ENCODE results near the gene MED31.
"Not testable (repeated sequence)": the region's sequence is repeated elsewhere in the genome, so short reads cannot be mapped to it uniquely, and the experiment has no call there.

MED31 gene

DNA sequence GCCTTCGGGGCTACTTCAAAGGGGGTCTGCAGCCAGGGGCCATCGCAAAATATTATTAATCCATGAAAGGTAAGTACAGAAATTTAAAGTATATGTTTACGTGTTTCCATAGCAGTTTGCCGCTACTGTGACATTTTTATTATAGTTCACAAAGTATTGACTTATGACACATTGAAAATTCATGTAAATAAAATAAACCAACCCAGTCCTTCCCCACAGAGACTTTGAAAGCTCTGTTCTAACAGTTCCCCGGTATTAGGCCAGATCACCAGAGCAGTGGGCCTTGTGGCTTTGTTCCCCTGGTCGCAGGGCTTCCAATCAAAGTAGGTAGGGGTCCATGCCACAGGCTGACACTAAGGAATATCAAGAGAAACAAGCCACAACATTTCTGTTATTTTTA lies 24.8 kb downstream of the MED31 start:
- no peak for DNase-seq (ENCODE audit: low spot score)

DNA sequence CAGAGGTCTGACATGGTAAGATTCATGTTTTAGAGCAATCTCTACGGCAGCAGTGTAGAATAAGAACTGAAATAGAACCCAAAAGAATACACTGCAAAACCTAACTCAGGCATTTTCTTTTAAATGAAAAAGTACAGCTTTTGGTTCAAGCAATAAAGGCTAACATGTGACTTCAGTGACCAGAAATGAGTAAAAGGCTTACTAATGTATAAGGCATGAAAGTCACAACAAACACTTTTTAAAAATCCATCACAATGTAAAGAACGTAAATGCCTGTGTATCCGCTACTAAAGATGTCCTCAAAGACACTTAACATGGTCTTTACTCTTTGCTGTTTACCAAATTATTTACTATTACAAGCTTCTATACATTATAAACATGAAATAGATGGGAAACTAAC lies 27.5 kb downstream of the MED31 start:
- no peak for DNase-seq (ENCODE audit: low spot score)

DNA sequence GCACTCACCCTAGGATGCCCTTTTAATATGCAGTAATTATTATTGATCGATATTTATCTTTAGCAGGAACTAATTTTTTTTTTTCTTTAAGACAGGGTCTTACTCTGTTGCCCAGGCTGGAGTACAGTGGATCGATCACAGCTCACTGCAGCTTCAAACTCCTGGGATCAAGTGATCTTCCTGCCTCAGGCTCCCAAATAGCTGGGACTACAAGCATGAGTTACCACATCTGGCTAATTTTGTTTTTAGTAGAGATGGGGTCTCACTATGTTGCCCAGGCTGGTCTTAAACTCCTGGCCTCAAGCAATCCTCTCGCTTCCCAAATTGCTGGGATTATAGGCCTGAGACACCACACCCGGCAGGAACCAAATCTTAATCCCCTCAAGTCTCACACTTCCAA lies 40.2 kb downstream of the MED31 start:
- DNase-seq (ENCODE audit: low spot score) = no peak

DNA sequence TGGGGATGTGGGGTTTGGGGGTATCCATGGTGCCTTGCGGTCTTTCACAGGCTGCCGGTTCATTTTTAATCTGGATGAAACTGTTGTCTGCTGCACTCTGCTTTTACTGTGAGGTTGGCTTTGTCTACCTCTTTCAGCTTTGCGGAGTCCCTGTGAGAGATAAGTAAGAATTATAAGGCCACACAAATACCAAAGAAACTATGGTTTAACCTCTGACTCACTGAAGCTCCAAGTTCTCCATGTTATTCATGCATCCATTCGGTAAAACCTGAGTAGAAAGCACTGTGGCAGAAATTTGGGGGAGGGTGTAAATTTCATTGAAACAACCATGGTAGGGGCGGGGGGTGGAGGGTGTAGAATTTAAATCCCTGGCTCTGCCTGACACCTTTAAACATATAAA lies 41.4 kb downstream of the MED31 start:
- no peak for DNase-seq (ENCODE audit: low spot score)

DNA sequence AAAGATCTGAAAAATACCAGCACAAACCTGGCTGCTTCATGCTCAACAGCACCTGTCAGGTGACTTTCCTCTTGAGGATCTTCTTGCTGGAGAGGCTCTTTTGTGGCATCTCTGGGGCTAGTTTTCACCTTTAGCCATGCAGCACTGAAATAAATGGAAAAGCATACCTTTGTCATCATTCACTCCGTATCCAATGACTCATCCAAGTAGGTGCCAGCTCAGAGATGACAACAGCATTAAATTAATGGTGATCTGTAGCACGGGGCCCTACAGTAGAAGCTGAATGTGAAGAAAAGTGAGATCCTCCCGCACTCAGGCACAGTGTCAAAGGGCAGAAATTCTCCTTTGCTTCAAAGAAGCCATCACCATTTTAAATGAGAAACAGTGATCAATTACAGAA lies 43.1 kb downstream of the MED31 start:
- DNase-seq (ENCODE audit: low spot score) = no peak

DNA sequence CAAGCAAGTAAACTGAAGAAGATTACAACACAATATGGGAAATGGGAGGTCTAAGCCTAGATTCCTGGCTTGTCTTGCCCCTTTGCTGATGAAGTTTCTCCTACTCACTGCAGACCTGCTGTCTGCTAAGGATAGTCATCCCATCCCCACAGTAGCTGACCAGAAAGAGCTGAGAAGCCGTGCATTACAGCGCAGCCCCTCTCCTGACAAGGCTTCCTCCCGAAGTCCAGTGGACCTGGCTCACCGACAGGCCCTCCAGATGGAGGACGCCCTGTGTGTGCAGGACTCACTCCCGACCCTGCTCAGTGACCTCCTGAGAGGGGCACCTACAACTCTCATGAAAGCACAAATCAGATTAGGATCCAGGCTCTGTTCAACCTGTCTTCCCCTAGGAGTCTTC lies 46.3 kb downstream of the MED31 start:
- DNase-seq (ENCODE audit: low spot score) = no peak

DNA sequence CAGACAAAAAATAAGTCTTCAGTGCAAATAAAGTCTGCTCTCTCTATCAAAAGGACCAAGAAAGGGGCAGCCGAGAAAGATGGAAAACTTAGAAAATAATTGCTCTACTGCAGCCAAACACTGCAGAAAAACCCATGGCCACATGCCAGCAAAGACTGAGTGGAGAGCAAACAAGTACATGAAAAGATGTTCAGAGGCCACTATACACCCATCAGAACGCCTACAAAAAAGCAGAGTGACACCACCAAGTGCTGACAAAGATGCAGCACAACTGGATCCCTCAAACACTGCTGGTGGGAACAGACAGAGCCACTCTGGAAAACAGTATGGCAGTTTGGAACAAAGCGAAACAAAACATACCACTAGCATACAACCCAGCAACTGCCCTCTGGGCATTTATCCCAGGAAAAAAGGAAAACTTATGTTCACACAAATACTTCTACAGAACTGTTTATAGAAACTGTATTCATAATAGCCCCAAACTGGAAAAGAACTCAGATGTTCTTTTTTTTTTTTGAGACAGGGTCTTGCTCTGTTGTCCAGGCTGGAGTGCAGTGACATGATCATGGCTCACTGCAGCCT lies 47.6 kb downstream of the MED31 start:
- DNase-seq (ENCODE audit: low spot score) = no peak

DNA sequence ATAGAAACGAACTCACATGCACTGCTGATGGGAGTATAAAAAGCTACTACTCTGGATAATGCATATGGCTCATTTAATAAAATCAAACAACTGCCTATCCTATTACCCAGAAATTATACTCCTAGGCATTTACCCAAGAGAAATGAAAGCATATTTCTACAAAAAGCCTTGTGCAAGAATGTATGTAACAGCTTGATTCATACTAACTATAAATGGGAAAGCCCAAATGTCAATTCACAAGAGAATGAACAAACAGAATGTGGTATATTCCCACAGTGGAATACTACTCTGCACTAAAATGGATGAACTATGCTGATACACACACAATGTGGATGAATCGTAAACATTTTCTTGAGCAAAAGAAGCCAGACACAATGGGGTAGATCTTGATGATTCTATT lies 49.3 kb downstream of the MED31 start:
- DNase-seq (ENCODE audit: low spot score) = no peak

DNA sequence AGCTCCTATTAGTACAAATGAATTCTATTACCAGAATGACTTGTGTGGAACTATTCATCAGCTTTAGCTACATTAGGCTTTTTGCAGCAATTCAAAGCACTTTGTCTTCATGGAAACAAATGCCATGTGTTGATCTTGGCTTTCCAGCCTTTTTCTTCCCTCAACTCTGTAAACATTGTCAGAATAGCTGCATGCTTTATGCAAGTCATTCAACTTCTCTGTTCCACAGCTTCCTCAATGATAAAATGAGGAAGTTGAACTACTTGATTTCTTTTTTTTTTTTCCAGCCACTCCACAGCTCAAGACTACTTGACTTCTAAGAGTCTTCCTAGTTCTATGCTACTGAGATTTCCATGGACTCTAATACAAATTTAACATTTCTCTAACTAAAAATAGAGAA lies 52.0 kb downstream of the MED31 start:
- DNase-seq (ENCODE audit: low spot score) = no peak

DNA sequence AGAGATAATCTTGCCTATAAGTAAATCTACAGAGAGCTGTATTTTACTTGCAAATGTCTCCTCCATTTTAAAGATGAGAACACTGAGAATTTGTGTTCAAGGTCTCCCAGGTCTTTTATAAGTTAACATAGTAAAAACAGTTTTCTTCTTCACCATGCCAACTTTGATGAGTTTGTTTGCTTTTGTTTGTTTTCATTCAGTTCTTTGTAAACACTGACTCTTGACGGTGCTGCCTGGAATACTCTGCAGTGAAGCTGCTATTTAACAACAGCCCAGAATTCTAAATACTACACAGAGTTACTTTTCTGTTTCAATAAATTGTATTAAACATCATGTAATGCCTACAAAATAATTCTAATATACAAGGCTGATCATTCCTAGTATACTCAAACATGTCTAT lies 53.7 kb downstream of the MED31 start:
- DNase-seq (ENCODE audit: low spot score) = no peak

DNA sequence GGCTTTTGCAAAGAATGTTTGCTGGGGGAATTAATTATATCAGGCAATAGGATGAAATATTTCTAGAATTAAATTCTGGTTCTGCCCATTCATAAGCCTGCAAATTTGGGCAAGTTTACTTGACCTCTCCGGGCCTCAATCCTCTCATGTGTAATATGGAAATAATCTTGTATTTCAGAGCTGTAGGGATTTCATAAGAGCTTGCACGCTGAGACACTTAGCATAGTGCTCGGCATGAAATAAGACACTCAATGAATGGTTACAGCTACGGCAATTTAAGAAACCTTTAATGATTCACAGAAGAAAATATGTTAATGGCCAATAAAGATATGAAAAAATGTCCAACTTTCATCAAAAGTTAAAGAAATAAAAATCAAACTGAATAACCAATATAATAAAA lies 54.5 kb downstream of the MED31 start:
- DNase-seq (ENCODE audit: low spot score) = no peak

DNA sequence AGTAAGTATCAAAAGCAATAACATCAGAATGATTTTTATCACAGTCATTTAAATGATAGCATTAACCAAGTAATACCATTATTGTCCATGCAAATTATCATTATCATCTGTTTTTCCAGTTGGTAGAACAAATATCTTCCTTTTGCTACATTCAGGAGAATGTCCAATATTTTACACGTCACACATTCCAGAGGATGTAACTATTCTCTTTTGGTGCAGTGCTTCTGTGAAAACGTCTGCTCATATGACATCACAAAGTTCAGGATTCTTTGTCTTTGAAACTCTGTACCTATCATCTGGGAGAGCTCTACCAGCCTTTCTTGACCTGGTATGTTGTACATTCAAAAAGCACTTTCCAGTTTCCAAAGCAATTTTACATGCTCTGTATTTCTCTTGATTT lies 54.9 kb downstream of the MED31 start:
- no peak for DNase-seq (ENCODE audit: low spot score)

DNA sequence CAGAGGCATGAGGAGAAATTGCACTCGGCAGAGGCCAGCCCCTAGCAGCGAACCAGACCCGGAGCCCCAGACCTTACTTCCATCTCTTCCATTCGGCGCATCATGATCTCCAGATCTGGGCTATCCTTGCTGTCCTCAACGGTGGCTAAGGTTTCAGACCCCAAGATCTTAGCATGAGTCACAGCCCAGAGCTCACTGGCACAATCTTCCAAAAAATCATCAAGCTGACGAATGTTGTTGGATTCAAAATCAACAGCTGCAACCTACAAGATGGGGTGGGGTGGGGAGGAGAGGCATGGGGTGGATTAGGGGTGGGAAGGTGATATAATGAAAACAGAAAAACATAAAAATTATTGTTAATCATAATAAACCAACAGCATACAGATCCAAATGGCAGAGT lies 55.3 kb downstream of the MED31 start:
- DNase-seq (ENCODE audit: low spot score) = no peak

DNA sequence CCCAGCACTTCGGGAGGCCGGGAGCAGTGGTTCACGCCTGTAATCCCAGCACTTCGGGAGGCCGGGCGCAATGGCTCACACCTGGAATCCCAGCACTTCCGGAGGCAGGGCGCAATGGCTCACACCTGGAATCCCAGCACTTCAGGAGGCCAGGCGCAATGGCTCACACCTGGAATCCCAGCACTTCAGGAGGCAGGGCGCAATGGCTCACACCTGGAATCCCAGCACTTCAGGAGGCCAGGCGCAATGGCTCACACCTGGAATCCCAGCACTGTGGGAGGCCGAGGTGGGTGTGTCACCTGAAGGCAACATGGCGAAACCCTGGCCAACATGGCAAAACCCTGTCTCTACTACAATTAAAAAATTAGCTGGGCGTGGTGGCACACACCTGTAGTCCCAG lies 58.0 kb downstream of the MED31 start:
- DNase-seq (ENCODE audit: low spot score) = not testable (repeated sequence)
